CD14-positive monocyte (primary cell): ENCODE data around the gene COL4A5. TPM values are rescaled to one million over a fixed set of nuclear protein-coding genes. Genes with fewer than 3 reads are reported as not detected.

ENCODE experiments used
- DNase-seq, 3 donors: peaks; one replicate each; pipeline ENCODE4 v3.0.0-alpha.2; 2011 to 2022
- H2AFZ ChIP-seq: 2 replicates; pipeline ENCODE4 v1.6.0; 2012; ENCODE audit warnings: mild to moderate bottlenecking, low read depth, low read length, inconsistent platforms; ENCODE audit not compliant: insufficient read depth, poor library complexity, severe bottlenecking
- H3K27ac ChIP-seq, 2 donors: 1 replicate in 1 of 2; 2 replicates in 1 of 2; pipeline ENCODE4 v1.5.1; 2012 to 2013; ENCODE audit warnings: low read length in 2 of 2, control low read depth in 1 of 2, inconsistent platforms in 1 of 2, low read depth in 1 of 2, mild to moderate bottlenecking in 1 of 2
- H3K27me3 ChIP-seq, 2 donors: one replicate each; pipeline versions ENCODE4 v1.6.0 to v1.6.1; 2011 to 2013; ENCODE audit warnings: low read length in 2 of 2; ENCODE audit not compliant: control insufficient read depth in 2 of 2, insufficient read depth in 2 of 2
- H3K36me3 ChIP-seq, 2 donors: replicated peaks in 1 of 2; 1 replicate in 1 of 2; 2 replicates in 1 of 2; pipeline versions ENCODE4 v1.5.1 to v1.6.1; 2012 to 2013; ENCODE audit warnings: low read length in 2 of 2, control low read depth in 1 of 2, inconsistent platforms in 1 of 2, mild to moderate bottlenecking in 1 of 2; ENCODE audit not compliant: insufficient read depth in 2 of 2, control insufficient read depth in 1 of 2
- H3K4me1 ChIP-seq, 2 donors: 1 replicate in 1 of 2; 2 replicates in 1 of 2; pipeline versions ENCODE4 v1.5.1 to v1.6.1; 2012 to 2013; ENCODE audit warnings: low read length in 2 of 2, control low read depth in 1 of 2, inconsistent platforms in 1 of 2, mild to moderate bottlenecking in 1 of 2, moderate library complexity in 1 of 2; ENCODE audit not compliant: insufficient read depth in 2 of 2, control insufficient read depth in 1 of 2
- H3K4me2 ChIP-seq: replicated peaks from 2 replicates; pipeline ENCODE3; 2012; ENCODE audit warnings: low read length, moderate library complexity, mild to moderate bottlenecking; ENCODE audit not compliant: poor library complexity, severe bottlenecking; ENCODE audit errors: extremely low read depth
- H3K4me3 ChIP-seq, 3 experiments: fragments of 200-600 bp in 1 of 3; sonication (generic) in 1 of 3; replicated peaks in 1 of 3; 1 replicate in 2 of 3; 2 replicates in 1 of 3; pipeline ENCODE4 v1.5.1; 2011 to 2013; ENCODE audit warnings: low read length in 3 of 3, mild to moderate bottlenecking in 3 of 3, control low read depth in 2 of 3, low read depth in 2 of 3, inconsistent platforms in 1 of 3, moderate library complexity in 1 of 3
- H3K79me2 ChIP-seq: 2 replicates; pipeline ENCODE4 v1.6.0; 2012; ENCODE audit warnings: mild to moderate bottlenecking, control low read depth, inconsistent platforms, low read length, moderate library complexity; ENCODE audit not compliant: insufficient read depth
- H3K9ac ChIP-seq: 2 replicates; pipeline ENCODE4 v1.6.0; 2017; ENCODE audit warnings: low read length, mild to moderate bottlenecking; ENCODE audit not compliant: insufficient read depth, poor library complexity, severe bottlenecking
- H3K9me3 ChIP-seq, 2 donors: replicated peaks in 1 of 2; 1 replicate in 1 of 2; 2 replicates in 1 of 2; pipeline versions ENCODE4 v1.5.1 to v1.6.1; 2012 to 2013; ENCODE audit warnings: low read length in 2 of 2, control low read depth in 1 of 2; ENCODE audit not compliant: control insufficient read depth in 1 of 2, insufficient read depth in 1 of 2
- H4K20me1 ChIP-seq: 2 replicates; pipeline ENCODE4 v1.6.0; 2012; ENCODE audit warnings: mild to moderate bottlenecking, low read length, control low read depth, moderate library complexity; ENCODE audit not compliant: insufficient read depth
- H3K27ac Mint-ChIP-seq, 7 donors: one replicate each; pipeline ENCODE4 v1.8.0; 2020; ENCODE audit warnings: mild to moderate bottlenecking in 7 of 7, mixed read lengths in 7 of 7, moderate library complexity in 6 of 7, inconsistent platforms in 2 of 7
- H3K27me3 Mint-ChIP-seq, 3 donors: one replicate each; pipeline ENCODE4 v1.8.0; 2021 to 2022; ENCODE audit warnings: low read depth in 3 of 3, mild to moderate bottlenecking in 3 of 3, mixed read lengths in 3 of 3, moderate library complexity in 3 of 3, inconsistent platforms in 1 of 3
- H3K36me3 Mint-ChIP-seq, 2 donors: one replicate each; pipeline ENCODE4 v1.8.0; 2020; ENCODE audit warnings: mixed read lengths in 2 of 2, inconsistent platforms in 1 of 2, mild to moderate bottlenecking in 1 of 2
- H3K4me1 Mint-ChIP-seq: one replicate; pipeline ENCODE4 v1.8.0; 2020; ENCODE audit warnings: mild to moderate bottlenecking, mixed read lengths
- H3K4me3 Mint-ChIP-seq, 2 donors: one replicate each; pipeline ENCODE4 v1.8.0; 2020; ENCODE audit warnings: mild to moderate bottlenecking in 2 of 2, mixed read lengths in 2 of 2, moderate library complexity in 1 of 2
- H3K9me3 Mint-ChIP-seq, 7 donors: one replicate each; pipeline ENCODE4 v1.8.0; 2020 to 2022; ENCODE audit warnings: mixed read lengths in 7 of 7, mild to moderate bottlenecking in 6 of 7, moderate library complexity in 6 of 7, inconsistent platforms in 2 of 7
- CTCF ChIP-seq: fragments of 200-600 bp; IDR thresholded peaks from one replicate; pipeline ENCODE4 v1.8.0; 2022; ENCODE audit warnings: antibody characterized with exemption, mild to moderate bottlenecking
- WGBS: methylation state at CpG from one replicate; pipeline ENCODE4 v1.1.5; 2013; ENCODE audit warnings: missing lambda C conversion rate; ENCODE audit not compliant: insufficient coverage; 5-methylcytosine and 5-hydroxymethylcytosine counted together
- intact Hi-C, 2 donors: fragments of 100-400 bp; cut with micrococcal nuclease; formaldehyde crosslinking; loops; one replicate each; pipeline versions ENCODE4 v1.15.0 to v1.15.1; 2023
- polyA plus RNA-seq, 3 donors: library from polyadenylated mRNA; depleted of rRNA in 1 of 3; unstranded in 2 of 3; stranded (reverse) in 1 of 3; fragments of 300-500 nt in 2 of 3; fragments of >200 nt in 1 of 3; fragmentation: Illumina TruSeq in 2 of 3; gene quantifications; 1 replicate in 2 of 3; 2 replicates in 1 of 3; pipeline ENCODE4 v1.2.3, GENCODE V29; 2012 to 2021

The COL4A5 gene
- polyA plus RNA-seq, 3 donors: not detected

- no peaks in the 10 kb centered on the region for H3K36me3 ChIP-seq
- no peaks in the 10 kb centered on the region for H3K27me3 ChIP-seq
- intact Hi-C loops: no loop called here
- no peaks in the 10 kb centered on the region for H3K4me1 ChIP-seq
- Mint-ChIP-seq H3K9me3 (no peaks in the 10 kb centered on the region), H3K4me1 (no peaks in the 10 kb centered on the region), H3K27me3 (peaks cover 0 to 4% (median 2%) of the 10 kb centered on the region in 3 donors), H3K27ac (no peak overlapping the region), H3K4me3 (no peak overlapping the region), H3K36me3 (no peaks in the 10 kb centered on the region)
- no peaks in the 10 kb centered on the region for H3K9me3 ChIP-seq
- no peak overlapping the region for H3K4me2 ChIP-seq
- no peak overlapping the region for H3K9ac ChIP-seq
- peak in 1 of 3 donors; percentile 1 for DNase-seq
- no peak overlapping the region for H3K4me3 ChIP-seq
- H3K79me2 ChIP-seq: no peaks in the 10 kb centered on the region
- WGBS: no CpG with 5 or more reads among the region's 1 CpG
- H2AFZ ChIP-seq: no peak overlapping the region
- no peak overlapping the region for H3K27ac ChIP-seq
- no peaks in the 10 kb centered on the region for H4K20me1 ChIP-seq
- TF ChIP-seq CTCF: no peak
Measured at GRCh38 chrX:108699368-108699767, 259.7 kb downstream of the COL4A5 start.

GRCh38 chrX:108701633-108702032 is 262.0 kb downstream of the COL4A5 start:
- peaks cover 0 to 4% (median 2%) of the 10 kb centered on the region in 3 donors for H3K27me3 Mint-ChIP-seq
- no peaks in the 10 kb centered on the region for H3K36me3 Mint-ChIP-seq
- no peaks in the 10 kb centered on the region for H4K20me1 ChIP-seq
- H3K27ac Mint-ChIP-seq: no peak overlapping the region
- WGBS: no CpG with 5 or more reads among the region's 2 CpGs
- no peak for DNase-seq
- H2AFZ ChIP-seq: no peak overlapping the region
- H3K4me3 Mint-ChIP-seq: no peak overlapping the region
- H3K9me3 Mint-ChIP-seq: no peaks in the 10 kb centered on the region
- H3K27ac ChIP-seq: no peak overlapping the region
- H3K4me3 ChIP-seq: no peak overlapping the region
- H3K27me3 ChIP-seq: no peaks in the 10 kb centered on the region
- intact Hi-C loops: no loop called here
- H3K4me1 Mint-ChIP-seq: no peaks in the 10 kb centered on the region
- no peaks in the 10 kb centered on the region for H3K79me2 ChIP-seq
- TF ChIP-seq CTCF: no peak
- H3K9me3 ChIP-seq: no peaks in the 10 kb centered on the region
- H3K4me1 ChIP-seq: no peaks in the 10 kb centered on the region
- no peaks in the 10 kb centered on the region for H3K36me3 ChIP-seq
- no peak overlapping the region for H3K4me2 ChIP-seq
- H3K9ac ChIP-seq: no peak overlapping the region
